Immature natural killer cell (primary cell): Measurements from ENCODE around the gene CDK6. TPM values are rescaled to one million over a fixed set of nuclear protein-coding genes. Genes with fewer than 3 reads are reported as not detected.
A peak's percentile ranks its signal among the peaks of the same experiment; 100 is the strongest.

Experiments
- DNase-seq, 3 donors: peaks; one replicate each; pipeline ENCODE4 v3.0.0; 2022; ENCODE audit warnings: mixed read lengths in 1 of 3
- H3K27ac Mint-ChIP-seq, 6 donors: one replicate each; pipeline ENCODE4 v1.8.0; 2020; ENCODE audit warnings: mixed read lengths in 6 of 6, mild to moderate bottlenecking in 5 of 6, inconsistent platforms in 4 of 6, moderate library complexity in 3 of 6
- H3K27me3 Mint-ChIP-seq, 3 donors: one replicate each; pipeline ENCODE4 v1.8.0; 2020 to 2021; ENCODE audit warnings: low read depth in 3 of 3, mild to moderate bottlenecking in 3 of 3, mixed read lengths in 3 of 3, moderate library complexity in 3 of 3, inconsistent platforms in 1 of 3
- H3K36me3 Mint-ChIP-seq, 3 donors: one replicate each; pipeline ENCODE4 v1.8.0; 2020; ENCODE audit warnings: mixed read lengths in 3 of 3, inconsistent platforms in 2 of 3, mild to moderate bottlenecking in 2 of 3
- H3K4me1 Mint-ChIP-seq, 2 donors: one replicate each; pipeline ENCODE4 v1.8.0; 2020; ENCODE audit warnings: inconsistent platforms in 2 of 2, mild to moderate bottlenecking in 2 of 2, mixed read lengths in 2 of 2, moderate library complexity in 1 of 2
- H3K4me3 Mint-ChIP-seq, 5 donors: one replicate each; pipeline ENCODE4 v1.8.0; 2020; ENCODE audit warnings: mild to moderate bottlenecking in 5 of 5, mixed read lengths in 5 of 5, inconsistent platforms in 3 of 5, moderate library complexity in 3 of 5
- H3K9me3 Mint-ChIP-seq, 6 donors: one replicate each; pipeline ENCODE4 v1.8.0; 2020; ENCODE audit warnings: mild to moderate bottlenecking in 6 of 6, mixed read lengths in 6 of 6, inconsistent platforms in 4 of 6, moderate library complexity in 3 of 6
- polyA plus RNA-seq, 3 donors: library from polyadenylated mRNA; unstranded; fragments of 300-500 nt; fragmentation: Illumina TruSeq; gene quantifications; one replicate each; pipeline ENCODE4 v1.2.3, GENCODE V29; 2021

The CDK6 gene
- polyA plus RNA-seq, 3 donors from 2014 or later: 11.1 to 21.2 (median 15.8) TPM

DNA sequence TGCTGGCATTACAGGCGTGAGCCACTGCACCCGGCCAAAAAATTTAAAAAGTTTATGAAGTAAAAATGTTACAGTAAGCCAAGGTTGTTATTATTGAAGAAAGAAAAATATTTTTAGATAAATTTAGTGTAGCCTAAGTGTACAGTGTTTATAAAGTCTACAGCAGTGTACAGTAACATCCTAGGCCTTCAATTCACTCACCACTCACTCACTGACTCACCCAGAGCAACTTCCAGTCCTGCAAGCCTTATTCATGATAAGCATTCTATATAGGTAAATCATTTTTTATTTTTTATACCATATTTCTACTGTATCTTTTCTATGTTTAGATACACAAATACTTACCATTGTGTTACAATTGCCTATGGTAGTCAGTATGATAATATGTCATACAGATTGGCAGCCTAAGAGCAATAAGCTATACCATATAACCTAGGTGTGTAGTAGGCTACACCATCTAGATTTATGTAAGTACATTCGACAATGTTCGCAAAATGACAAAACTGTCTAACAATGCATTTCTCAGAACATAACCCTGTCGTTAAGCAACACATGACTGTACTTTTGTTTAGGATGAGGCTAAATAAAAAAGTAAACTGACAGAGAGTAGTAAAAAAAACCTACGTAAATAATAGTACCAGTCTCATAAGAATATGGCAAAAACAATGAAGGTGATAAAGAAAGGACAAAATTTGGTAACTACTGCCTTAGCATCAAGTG lies 168.4 kb downstream of the CDK6 start:
- DNase-seq: no peak
- peaks cover 31 to 47% of the 10 kb centered on the region in 2 donors for H3K4me1 Mint-ChIP-seq
- H3K4me3 Mint-ChIP-seq: no peak overlapping the region
- H3K36me3 Mint-ChIP-seq: peaks cover 17 to 28% (median 18%) of the 10 kb centered on the region in 3 donors
- H3K27me3 Mint-ChIP-seq: peaks cover 4 to 10% (median 8%) of the 10 kb centered on the region in 3 donors
- no peaks in the 10 kb centered on the region for H3K9me3 Mint-ChIP-seq
- peak overlapping the region in 3 of 6 donors; percentile 67 to 73 (median 67) for H3K27ac Mint-ChIP-seq

DNA sequence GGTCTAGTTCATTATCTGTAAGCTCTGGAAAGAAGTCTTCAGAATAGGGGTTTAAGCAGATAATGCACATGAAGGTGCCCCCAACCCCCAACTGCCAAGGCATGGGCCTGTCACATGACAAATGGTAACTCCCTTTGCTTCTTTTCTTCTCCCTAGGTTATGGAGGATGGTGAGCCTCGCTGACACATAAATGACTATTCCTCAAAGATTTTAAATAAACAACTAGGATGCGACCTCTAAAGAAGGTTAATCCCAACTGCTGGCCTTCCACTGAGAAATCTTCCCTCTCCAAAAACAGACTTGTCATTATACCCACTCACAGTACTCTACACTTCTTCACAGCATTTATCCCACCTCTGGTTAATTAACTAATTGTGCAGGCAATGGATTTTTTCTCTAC lies 170.4 kb downstream of the CDK6 start:
- DNase-seq: no peak
- Mint-ChIP-seq H3K27me3 (peaks cover 2 to 10% (median 8%) of the 10 kb centered on the region in 3 donors), H3K27ac (peak overlapping the region in 5 of 6 donors; percentile 93 to 99 (median 97)), H3K4me3 (peak overlapping the region in 4 of 5 donors; percentile 3 to 62 (median 18)), H3K4me1 (peaks cover 27 to 34% of the 10 kb centered on the region in 2 donors), H3K36me3 (peaks cover 14 to 19% (median 15%) of the 10 kb centered on the region in 3 donors), H3K9me3 (no peaks in the 10 kb centered on the region)

DNA sequence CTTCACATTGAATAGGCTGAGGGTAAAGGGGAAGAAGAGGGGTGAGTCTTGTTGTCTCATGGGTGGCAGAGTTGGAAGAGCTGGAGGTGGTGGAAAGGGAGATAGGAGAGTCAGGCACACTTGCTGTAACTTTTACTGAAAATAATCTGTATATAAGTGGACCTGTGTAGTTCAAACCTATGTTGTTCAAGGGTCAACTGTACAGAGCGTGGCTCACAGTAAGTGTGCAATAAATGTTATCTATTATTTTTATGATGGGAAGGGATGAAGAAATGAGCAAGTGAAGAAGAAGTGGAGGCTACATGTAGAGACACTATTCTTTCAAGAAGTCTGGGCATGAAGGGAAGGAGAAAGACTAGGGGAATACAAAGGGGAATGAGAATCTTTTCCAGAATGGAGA lies 174.7 kb downstream of the CDK6 start:
- H3K4me3 Mint-ChIP-seq: no peak overlapping the region
- peaks cover 29 to 38% of the 10 kb centered on the region in 2 donors for H3K4me1 Mint-ChIP-seq
- H3K9me3 Mint-ChIP-seq: no peaks in the 10 kb centered on the region
- peaks cover 2 to 8% (median 8%) of the 10 kb centered on the region in 3 donors for H3K27me3 Mint-ChIP-seq
- H3K36me3 Mint-ChIP-seq: peaks cover 3 to 11% (median 4%) of the 10 kb centered on the region in 3 donors
- no peak for DNase-seq
- no peak overlapping the region for H3K27ac Mint-ChIP-seq

DNA sequence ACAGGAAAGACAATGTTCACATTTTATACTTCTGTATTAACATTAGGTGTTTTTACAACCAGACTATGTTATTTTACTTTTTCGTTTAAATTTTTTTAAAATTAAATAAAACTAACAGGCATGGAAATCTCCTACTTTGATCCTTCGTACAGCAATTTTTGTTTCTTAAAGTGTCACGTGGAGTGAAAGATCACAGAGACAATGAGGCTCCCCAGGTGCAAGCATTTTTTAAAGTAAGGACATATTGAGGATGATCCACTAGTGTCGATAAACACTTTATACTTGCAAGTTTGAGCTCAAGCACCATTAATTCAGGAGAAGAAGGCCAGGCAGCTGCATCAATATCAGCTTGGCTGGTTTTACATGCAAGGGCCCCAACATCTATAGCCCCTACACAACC lies 177.7 kb downstream of the CDK6 start:
- no peak for DNase-seq
- Mint-ChIP-seq H3K36me3 (peaks cover 0 to 8% (median 0%) of the 10 kb centered on the region in 3 donors), H3K27me3 (peaks cover 0 to 2% (median 0%) of the 10 kb centered on the region in 3 donors), H3K9me3 (peaks cover 0 to 1% (median 0%) of the 10 kb centered on the region in 6 donors), H3K4me1 (peaks cover 5 to 8% of the 10 kb centered on the region in 2 donors), H3K4me3 (no peak overlapping the region), H3K27ac (peak overlapping the region in 3 of 6 donors; percentile 13 to 61 (median 23))

DNA sequence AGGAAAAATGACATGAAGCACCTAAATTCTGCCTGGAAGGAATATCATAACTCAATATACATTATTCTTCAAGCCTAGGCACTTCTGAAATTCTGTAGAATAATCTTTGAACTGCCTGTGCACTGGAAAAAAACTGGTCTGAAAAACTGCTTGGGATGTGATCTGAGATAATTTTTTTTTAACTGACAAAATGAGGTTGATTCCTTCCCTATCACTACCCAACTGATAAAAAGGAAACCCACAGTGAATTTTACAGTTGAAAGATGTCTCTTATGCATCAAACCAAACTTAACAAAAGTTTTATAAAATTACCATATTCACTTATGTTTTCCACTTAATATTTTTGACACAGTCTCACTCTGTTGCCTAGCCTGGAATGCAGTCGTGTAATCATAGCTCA lies 179.0 kb downstream of the CDK6 start:
- H3K9me3 Mint-ChIP-seq: peaks cover 0 to 1% (median 0%) of the 10 kb centered on the region in 6 donors
- no peak overlapping the region for H3K4me3 Mint-ChIP-seq
- peaks cover 4 to 7% of the 10 kb centered on the region in 2 donors for H3K4me1 Mint-ChIP-seq
- peaks cover 0 to 2% (median 0%) of the 10 kb centered on the region in 3 donors for H3K27me3 Mint-ChIP-seq
- H3K27ac Mint-ChIP-seq: peak overlapping the region in 1 of 6 donors; percentile 62
- peaks cover 4 to 8% (median 5%) of the 10 kb centered on the region in 3 donors for H3K36me3 Mint-ChIP-seq
- DNase-seq: no peak

DNA sequence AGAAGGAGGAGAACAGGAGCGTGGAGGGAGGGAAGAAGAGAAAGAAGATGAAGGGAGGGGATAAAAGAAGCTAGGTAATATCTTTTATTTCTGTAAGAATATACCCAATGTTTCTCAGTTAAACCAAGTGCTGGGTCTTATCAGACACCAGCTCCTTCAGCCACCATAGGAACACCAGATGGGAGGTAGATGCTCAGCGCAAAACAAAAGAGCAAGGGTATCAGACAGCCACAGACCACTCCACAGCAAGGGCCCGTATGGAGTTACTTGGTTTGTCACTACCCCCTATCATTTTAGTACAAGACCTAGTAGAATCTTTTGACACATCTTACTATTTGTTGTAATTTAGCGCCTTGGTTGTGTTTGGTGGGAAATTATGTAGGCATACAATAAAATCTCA lies 180.3 kb downstream of the CDK6 start:
- Mint-ChIP-seq H3K9me3 (peaks cover 0 to 1% (median 0%) of the 10 kb centered on the region in 6 donors), H3K4me1 (peaks cover 4 to 7% of the 10 kb centered on the region in 2 donors), H3K27ac (no peak overlapping the region), H3K27me3 (peaks cover 0 to 2% (median 1%) of the 10 kb centered on the region in 3 donors), H3K36me3 (peaks cover 4 to 8% (median 5%) of the 10 kb centered on the region in 3 donors), H3K4me3 (no peak overlapping the region)
- DNase-seq: no peak

DNA sequence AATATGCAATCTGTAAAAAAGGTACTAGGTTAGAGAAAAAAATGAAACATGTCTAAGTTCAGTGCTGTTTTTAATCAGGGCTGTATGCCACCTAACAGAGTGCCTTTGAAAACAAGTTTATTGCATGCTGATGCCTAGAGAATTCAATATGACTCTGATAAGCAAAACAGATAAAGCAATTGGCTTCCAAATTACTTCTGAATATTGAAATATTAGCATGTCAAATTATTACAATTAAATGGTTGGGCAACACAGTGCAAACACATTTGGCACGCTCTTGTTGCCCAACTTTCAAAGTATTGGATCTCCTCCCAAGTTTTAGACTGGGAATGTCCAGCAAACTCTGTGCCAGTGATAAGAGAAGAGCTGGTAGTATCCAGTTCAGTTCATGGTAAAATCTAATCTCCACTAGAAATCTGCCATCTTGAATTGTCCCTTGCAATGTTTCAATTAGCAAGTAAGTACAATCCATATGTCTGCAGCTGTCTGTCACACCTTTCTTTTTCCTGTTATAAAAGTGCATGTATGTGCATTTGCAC lies 181.0 kb downstream of the CDK6 start:
- Mint-ChIP-seq H3K36me3 (peaks cover 4 to 8% (median 5%) of the 10 kb centered on the region in 3 donors), H3K4me1 (peaks cover 4 to 7% of the 10 kb centered on the region in 2 donors), H3K27ac (peak overlapping the region in 1 of 6 donors; percentile 22), H3K4me3 (no peak overlapping the region), H3K27me3 (peaks cover 0 to 2% (median 1%) of the 10 kb centered on the region in 3 donors), H3K9me3 (peaks cover 0 to 1% (median 0%) of the 10 kb centered on the region in 6 donors)
- no peak for DNase-seq

DNA sequence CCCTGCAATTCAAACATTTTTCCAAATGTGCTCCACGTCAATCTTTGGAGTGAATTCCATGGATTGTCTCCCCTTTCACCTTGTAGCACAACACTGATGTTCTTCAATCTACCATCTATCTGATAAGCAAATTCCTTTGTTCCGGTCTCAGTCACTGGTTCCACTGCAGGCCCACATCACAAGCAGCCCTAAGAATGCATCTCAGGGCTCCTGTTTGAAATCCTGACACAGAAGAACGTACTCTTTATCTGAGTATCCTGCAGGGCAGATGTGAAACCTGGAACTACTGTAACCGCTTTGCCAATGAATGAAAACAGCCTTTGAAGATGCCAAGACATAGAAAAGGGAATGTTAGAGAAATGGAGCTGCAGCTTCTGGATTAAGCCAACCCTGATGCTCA lies 183.2 kb downstream of the CDK6 start:
- H3K36me3 Mint-ChIP-seq: peaks cover 0 to 8% (median 4%) of the 10 kb centered on the region in 3 donors
- peaks cover 0 to 2% (median 1%) of the 10 kb centered on the region in 3 donors for H3K27me3 Mint-ChIP-seq
- H3K4me3 Mint-ChIP-seq: no peak overlapping the region
- peaks cover 9 to 16% of the 10 kb centered on the region in 2 donors for H3K4me1 Mint-ChIP-seq
- peaks cover 0 to 1% (median 0%) of the 10 kb centered on the region in 6 donors for H3K9me3 Mint-ChIP-seq
- peak overlapping the region in 4 of 6 donors; percentile 7 to 64 (median 17) for H3K27ac Mint-ChIP-seq
- DNase-seq: no peak

DNA sequence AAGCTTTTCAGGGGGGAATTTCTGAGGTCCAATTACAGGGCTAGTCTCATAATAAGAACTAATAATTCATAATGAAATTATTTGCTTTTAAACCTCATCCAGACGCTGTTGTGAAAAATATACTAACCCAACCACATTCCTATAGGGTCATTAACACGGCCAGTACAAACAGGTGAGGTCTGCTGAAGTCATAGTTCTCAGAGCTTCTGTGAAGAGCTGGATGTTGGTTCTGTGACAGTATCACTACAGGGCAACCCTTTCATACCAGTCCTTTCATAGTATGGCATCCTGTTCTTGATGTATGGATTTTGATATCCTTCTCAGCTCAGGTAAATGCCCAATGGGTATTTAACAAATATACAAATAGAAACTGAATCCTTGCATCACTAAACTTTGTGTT lies 183.8 kb downstream of the CDK6 start:
- H3K9me3 Mint-ChIP-seq: peaks cover 0 to 1% (median 0%) of the 10 kb centered on the region in 6 donors
- peaks cover 0 to 8% (median 4%) of the 10 kb centered on the region in 3 donors for H3K36me3 Mint-ChIP-seq
- peaks cover 14 to 20% of the 10 kb centered on the region in 2 donors for H3K4me1 Mint-ChIP-seq
- peak overlapping the region in 1 of 6 donors; percentile 37 for H3K27ac Mint-ChIP-seq
- peaks cover 0 to 2% (median 1%) of the 10 kb centered on the region in 3 donors for H3K27me3 Mint-ChIP-seq
- H3K4me3 Mint-ChIP-seq: no peak overlapping the region
- no peak for DNase-seq

DNA sequence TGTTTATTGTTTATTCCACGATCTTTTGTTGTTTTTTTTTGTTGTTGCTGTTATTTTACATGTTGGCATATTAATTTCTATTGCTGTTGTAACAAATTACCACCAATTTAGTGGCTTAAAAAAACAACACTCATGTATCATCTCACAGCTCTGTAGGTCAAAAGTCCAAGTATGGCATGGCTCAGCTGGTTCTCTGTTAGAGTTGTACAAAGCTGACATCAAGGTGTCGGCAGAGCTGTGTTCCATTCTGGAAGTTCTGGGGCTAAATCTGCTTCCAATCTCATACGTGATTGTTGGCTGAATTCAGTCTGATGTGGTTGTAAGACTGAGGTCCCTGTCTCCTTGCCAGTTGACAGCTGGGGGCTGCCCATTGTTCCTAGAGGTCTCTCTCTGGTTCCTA lies 186.0 kb downstream of the CDK6 start:
- Mint-ChIP-seq H3K4me3 (no peak overlapping the region), H3K4me1 (peaks cover 24 to 30% of the 10 kb centered on the region in 2 donors), H3K36me3 (peaks cover 0 to 8% (median 4%) of the 10 kb centered on the region in 3 donors), H3K27me3 (peaks cover 0 to 1% (median 0%) of the 10 kb centered on the region in 3 donors), H3K9me3 (no peaks in the 10 kb centered on the region), H3K27ac (peak overlapping the region in 2 of 6 donors; percentile 13 to 18)
- no peak for DNase-seq

DNA sequence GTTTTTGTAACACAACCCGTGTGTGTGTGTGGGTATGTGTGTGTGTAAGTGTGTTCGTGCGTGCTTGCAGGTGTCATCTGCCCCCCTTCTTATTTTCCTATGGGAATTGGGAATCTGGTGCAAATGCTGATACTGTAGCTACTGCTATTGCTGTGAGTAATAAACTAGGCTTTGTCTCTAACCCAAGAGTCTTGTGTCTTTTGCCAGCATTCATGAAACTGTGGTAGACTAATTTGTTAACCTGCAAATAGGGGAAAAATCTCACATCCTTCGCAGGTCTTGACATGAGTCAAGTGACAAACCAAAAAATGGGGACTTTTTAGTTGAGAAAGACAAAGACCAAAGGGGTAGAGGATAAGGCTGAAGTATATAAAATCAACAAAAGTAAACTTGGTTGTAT lies 188.3 kb downstream of the CDK6 start:
- peaks cover 0 to 1% (median 0%) of the 10 kb centered on the region in 3 donors for H3K27me3 Mint-ChIP-seq
- H3K4me1 Mint-ChIP-seq: peaks cover 31 to 53% of the 10 kb centered on the region in 2 donors
- peaks cover 0 to 6% (median 2%) of the 10 kb centered on the region in 3 donors for H3K36me3 Mint-ChIP-seq
- H3K4me3 Mint-ChIP-seq: no peak overlapping the region
- peak overlapping the region; percentile 23 to 75 (median 56) for H3K27ac Mint-ChIP-seq
- no peaks in the 10 kb centered on the region for H3K9me3 Mint-ChIP-seq
- no peak for DNase-seq

DNA sequence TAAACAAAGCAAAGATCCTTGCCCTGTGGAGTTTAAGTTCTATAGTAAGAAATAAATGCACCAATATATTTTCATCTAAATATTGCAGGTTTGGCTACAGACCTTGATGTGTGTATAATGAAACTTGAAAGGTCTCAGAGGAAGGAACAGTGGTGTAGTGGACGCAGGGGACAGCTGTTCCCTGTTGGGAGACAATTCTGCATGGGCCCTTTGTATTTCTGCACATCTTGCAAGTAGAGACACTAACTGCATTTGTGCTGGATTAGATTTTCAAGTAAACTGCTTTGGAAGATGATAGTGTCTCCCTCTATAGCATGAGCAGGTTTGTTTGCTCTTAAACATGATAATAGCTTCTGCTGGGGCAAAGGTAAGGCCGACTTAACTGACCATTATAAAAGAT lies 188.7 kb downstream of the CDK6 start:
- H3K9me3 Mint-ChIP-seq: no peaks in the 10 kb centered on the region
- peak overlapping the region; percentile 23 to 75 (median 56) for H3K27ac Mint-ChIP-seq
- H3K4me1 Mint-ChIP-seq: peaks cover 34 to 56% of the 10 kb centered on the region in 2 donors
- DNase-seq: no peak
- H3K4me3 Mint-ChIP-seq: no peak overlapping the region
- H3K36me3 Mint-ChIP-seq: peaks cover 0 to 4% (median 0%) of the 10 kb centered on the region in 3 donors
- peaks cover 0 to 1% (median 0%) of the 10 kb centered on the region in 3 donors for H3K27me3 Mint-ChIP-seq

DNA sequence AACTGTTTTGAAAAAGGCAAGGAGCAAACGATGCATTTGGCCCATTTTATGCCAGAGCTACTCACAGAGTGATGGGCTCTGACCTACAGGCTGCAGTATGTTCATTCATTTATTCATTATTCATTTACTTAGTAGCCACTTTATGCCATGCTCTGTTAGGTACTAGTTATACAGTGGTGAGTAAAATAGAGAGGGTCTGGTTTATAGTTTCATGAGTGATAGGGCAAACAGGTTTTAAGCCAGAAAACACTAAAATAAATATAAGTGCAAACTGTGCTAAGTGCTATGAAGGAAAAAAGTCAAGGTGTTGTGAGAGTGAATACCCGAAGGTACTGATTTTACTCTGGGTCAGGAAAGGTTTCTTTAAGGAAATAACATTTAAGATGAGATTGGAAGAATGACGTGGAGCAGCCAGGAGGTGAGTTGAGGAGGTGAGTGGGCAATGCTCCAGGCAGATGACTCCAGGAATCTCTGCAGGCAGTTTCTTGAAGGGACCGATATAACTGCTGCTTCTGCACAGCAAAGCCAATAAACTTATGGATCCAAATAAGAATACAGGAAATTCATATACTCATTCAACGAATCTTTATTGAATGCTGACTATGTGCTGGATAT lies 189.3 kb downstream of the CDK6 start:
- H3K27ac Mint-ChIP-seq: peak overlapping the region in 4 of 6 donors; percentile 4 to 75 (median 40)
- no peaks in the 10 kb centered on the region for H3K9me3 Mint-ChIP-seq
- peaks cover 39 to 62% of the 10 kb centered on the region in 2 donors for H3K4me1 Mint-ChIP-seq
- no peak overlapping the region for H3K4me3 Mint-ChIP-seq
- H3K27me3 Mint-ChIP-seq: peaks cover 0 to 1% (median 0%) of the 10 kb centered on the region in 3 donors
- peaks cover 0 to 4% (median 0%) of the 10 kb centered on the region in 3 donors for H3K36me3 Mint-ChIP-seq
- no peak for DNase-seq
